B cell (primary cell): Measurements from ENCODE around the gene CACHD1. TPM values are rescaled to one million over a fixed set of nuclear protein-coding genes. Genes with fewer than 3 reads are reported as not detected.

Source experiments
- ATAC-seq: fragments of 200-7000 bp; cut with Tn5 transposase; one replicate; pipeline ENCODE4 v1.10.0; 2021; ENCODE audit warnings: low read depth, mild to moderate bottlenecking, moderate number of reproducible peaks, moderate library complexity
- CTCF ChIA-PET: fragments of 350-600 bp; sonication (Branson Sonifier 250); formaldehyde crosslinking; loops from one replicate; lab custom pipeline; 2021; ENCODE audit warnings: antibody characterized with exemption, inconsistent platforms; lab: Charles Lee
- POLR2A ChIA-PET: fragments of 350-600 bp; sonication (Branson Sonifier 250); formaldehyde crosslinking; loops from one replicate; lab custom pipeline; 2021; ENCODE audit warnings: antibody characterized with exemption; lab: Charles Lee
- DNase-seq: peaks from one replicate; pipeline ENCODE4 v3.0.0; 2013
- H2AFZ ChIP-seq: 2 replicates; pipeline ENCODE4 v1.6.1; 2012; ENCODE audit warnings: mild to moderate bottlenecking, low read depth, low read length; ENCODE audit not compliant: insufficient read depth, poor library complexity, severe bottlenecking
- H3K27ac ChIP-seq, 2 donors: 1 replicate in 1 of 2; 2 replicates in 1 of 2; pipeline ENCODE4 v1.5.1; 2012 to 2013; ENCODE audit warnings: low read length in 2 of 2, mild to moderate bottlenecking in 2 of 2, moderate library complexity in 1 of 2
- H3K27me3 ChIP-seq, 4 experiments: fragments of 200-600 bp in 1 of 4; sonication (generic) in 1 of 4; replicated peaks in 1 of 4; 1 replicate in 2 of 4; 2 replicates in 2 of 4; pipeline versions ENCODE4 v1.6.1 to v1.7.0; 2013 to 2016; ENCODE audit warnings: low read length in 3 of 4, mild to moderate bottlenecking in 2 of 4, mixed read lengths in 1 of 4, moderate library complexity in 1 of 4; ENCODE audit not compliant: insufficient read depth in 4 of 4, control insufficient read depth in 3 of 4; ENCODE audit errors: control extremely low read depth in 1 of 4
- H3K36me3 ChIP-seq, 2 experiments: replicated peaks in 1 of 2; 1 replicate in 1 of 2; 2 replicates in 1 of 2; pipeline versions ENCODE4 v1.6.1 to v1.7.1; 2013; ENCODE audit warnings: low read length in 1 of 2; ENCODE audit not compliant: insufficient read depth in 2 of 2, control insufficient read depth in 1 of 2; ENCODE audit errors: control extremely low read depth in 1 of 2, extremely low read depth in 1 of 2
- H3K4me1 ChIP-seq, 2 donors: fragments of 200-600 bp in 1 of 2; sonication (generic) in 1 of 2; 1 replicate in 1 of 2; 2 replicates in 1 of 2; pipeline versions ENCODE4 v1.5.1 to v1.6.1; 2013 to 2017; ENCODE audit warnings: low read length in 2 of 2; ENCODE audit not compliant: control insufficient read depth in 2 of 2, insufficient read depth in 2 of 2
- H3K4me2 ChIP-seq: replicated peaks from 2 replicates; pipeline ENCODE3; 2012; ENCODE audit warnings: mild to moderate bottlenecking, low read depth, low read length; ENCODE audit not compliant: poor library complexity, severe bottlenecking
- H3K4me3 ChIP-seq, 5 experiments: fragments of 200-600 bp in 1 of 5; sonication (generic) in 1 of 5; 1 replicate in 3 of 5; 2 replicates in 2 of 5; pipeline versions ENCODE4 v1.5.1 to v1.7.0; 2011 to 2016; ENCODE audit warnings: low read length in 4 of 5, mild to moderate bottlenecking in 4 of 5, low read depth in 2 of 5, control low read depth in 1 of 5, moderate library complexity in 1 of 5; ENCODE audit not compliant: insufficient read depth in 1 of 5; ENCODE audit errors: control extremely low read depth in 1 of 5, extremely low read depth in 1 of 5
- H3K79me2 ChIP-seq: fragments of 200-600 bp; sonication (generic); one replicate; pipeline ENCODE4 v1.6.0; 2016; ENCODE audit warnings: low read length; ENCODE audit not compliant: control insufficient read depth, insufficient read depth
- H3K9ac ChIP-seq: fragments of 200-600 bp; sonication (generic); 2 replicates; pipeline ENCODE4 v1.6.1; 2017; ENCODE audit warnings: mild to moderate bottlenecking, low read length, moderate library complexity
- H3K9me3 ChIP-seq, 3 donors: one replicate each; pipeline versions ENCODE4 v1.6.1 to v1.7.1; 2013; ENCODE audit warnings: low read length in 2 of 3; ENCODE audit not compliant: control insufficient read depth in 2 of 3, insufficient read depth in 1 of 3; ENCODE audit errors: control extremely low read depth in 1 of 3
- H4K20me1 ChIP-seq: 2 replicates; pipeline ENCODE4 v1.6.0; 2012; ENCODE audit warnings: mild to moderate bottlenecking, low read length; ENCODE audit not compliant: insufficient read depth, control insufficient read depth, poor library complexity, severe bottlenecking
- H3K27ac Mint-ChIP-seq: one replicate; pipeline ENCODE4 v1.8.0; 2021; ENCODE audit warnings: mixed read lengths
- H3K27me3 Mint-ChIP-seq: one replicate; pipeline ENCODE4 v1.8.0; 2021; ENCODE audit warnings: mixed read lengths
- H3K4me1 Mint-ChIP-seq: one replicate; pipeline ENCODE4 v1.8.0; 2021; ENCODE audit warnings: mixed read lengths
- H3K4me3 Mint-ChIP-seq: one replicate; pipeline ENCODE4 v1.8.0; 2021; ENCODE audit warnings: mixed read lengths
- H3K9me3 Mint-ChIP-seq: one replicate; pipeline ENCODE4 v1.8.0; 2022; ENCODE audit warnings: mixed read lengths; ENCODE audit not compliant: insufficient read depth
- EZH2 ChIP-seq: IDR thresholded peaks from 2 replicates; pipeline ENCODE4 v1.6.1; 2012; ENCODE audit warnings: borderline replicate concordance, low read depth, mild to moderate bottlenecking, moderate library complexity, low read length; ENCODE audit not compliant: insufficient read depth, poor library complexity, severe bottlenecking
- WGBS: methylation state at CpG from one replicate; pipeline ENCODE4 v1.1.5; 2013; ENCODE audit warnings: missing lambda C conversion rate; ENCODE audit not compliant: insufficient coverage; 5-methylcytosine and 5-hydroxymethylcytosine counted together
- intact Hi-C: fragments of 100-400 bp; cut with micrococcal nuclease; formaldehyde crosslinking; loops from one replicate; pipeline ENCODE4 v1.10.0; 2022
- polyA plus RNA-seq: library from polyadenylated mRNA; depleted of rRNA; stranded (reverse); fragments of >200 nt; gene quantifications from 2 replicates; pipeline ENCODE4 v1.2.3, GENCODE V29; 2012
- total RNA-seq, 2 donors: library from RNA; stranded (reverse); fragments of 120-200 nt in 1 of 2; gene quantifications; 1 replicate in 1 of 2; 2 replicates in 1 of 2; pipeline versions ENCODE4 v1.2.3 to v1.2.4, GENCODE V29; 2013 to 2022
- TF ChIP-seq, protein P1 (sequence below): fragments of 200-600 bp; IDR thresholded peaks from one replicate; pipeline ENCODE4 v1.8.0; 2022; ENCODE audit warnings: antibody characterized with exemption, mild to moderate bottlenecking

The CACHD1 gene
- total and polyA plus RNA-seq, 2 donors (not counting 1 experiment from before 2014, with no cell fraction given): not detected

DNA sequence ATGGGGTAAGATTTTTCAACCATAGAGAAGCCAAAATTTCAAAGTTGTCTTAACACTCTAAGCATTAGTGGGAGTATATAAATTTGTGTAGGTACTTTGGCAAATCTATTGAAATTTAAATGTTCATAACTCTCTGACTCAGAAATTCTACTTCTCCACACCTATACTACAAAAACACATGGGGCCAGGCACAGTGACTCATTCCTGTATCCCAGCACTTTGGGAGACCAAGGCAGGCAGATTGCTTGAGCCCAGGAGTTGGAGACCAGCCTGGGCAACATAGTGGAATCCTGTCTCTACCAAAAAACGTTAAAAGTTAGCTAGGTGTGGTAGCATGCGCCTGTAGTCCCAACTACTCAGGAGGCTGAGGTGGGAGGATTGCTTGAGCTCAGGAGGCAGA, 233.7 kb downstream of the CACHD1 start:
- Histone ChIP-seq H3K4me2 (no peak overlapping the region), H4K20me1 (no peaks in the 10 kb centered on the region), H3K27ac (no peak overlapping the region), H3K36me3 (no peaks in the 10 kb centered on the region), H3K27me3 (peaks cover 0 to 8% (median 0%) of the 10 kb centered on the region in 4 experiments), H2AFZ (no peak overlapping the region), H3K4me3 (no peak overlapping the region), H3K9ac (no peak overlapping the region), H3K4me1 (no peaks in the 10 kb centered on the region), H3K79me2 (no peaks in the 10 kb centered on the region), H3K9me3 (no peaks in the 10 kb centered on the region)
- peaks cover 30% of the 10 kb centered on the region for H3K27me3 Mint-ChIP-seq
- no peak for DNase-seq
- H3K27ac Mint-ChIP-seq: no peak overlapping the region
- H3K9me3 Mint-ChIP-seq: peaks cover 2% of the 10 kb centered on the region
- TF ChIP-seq, protein P1, sequence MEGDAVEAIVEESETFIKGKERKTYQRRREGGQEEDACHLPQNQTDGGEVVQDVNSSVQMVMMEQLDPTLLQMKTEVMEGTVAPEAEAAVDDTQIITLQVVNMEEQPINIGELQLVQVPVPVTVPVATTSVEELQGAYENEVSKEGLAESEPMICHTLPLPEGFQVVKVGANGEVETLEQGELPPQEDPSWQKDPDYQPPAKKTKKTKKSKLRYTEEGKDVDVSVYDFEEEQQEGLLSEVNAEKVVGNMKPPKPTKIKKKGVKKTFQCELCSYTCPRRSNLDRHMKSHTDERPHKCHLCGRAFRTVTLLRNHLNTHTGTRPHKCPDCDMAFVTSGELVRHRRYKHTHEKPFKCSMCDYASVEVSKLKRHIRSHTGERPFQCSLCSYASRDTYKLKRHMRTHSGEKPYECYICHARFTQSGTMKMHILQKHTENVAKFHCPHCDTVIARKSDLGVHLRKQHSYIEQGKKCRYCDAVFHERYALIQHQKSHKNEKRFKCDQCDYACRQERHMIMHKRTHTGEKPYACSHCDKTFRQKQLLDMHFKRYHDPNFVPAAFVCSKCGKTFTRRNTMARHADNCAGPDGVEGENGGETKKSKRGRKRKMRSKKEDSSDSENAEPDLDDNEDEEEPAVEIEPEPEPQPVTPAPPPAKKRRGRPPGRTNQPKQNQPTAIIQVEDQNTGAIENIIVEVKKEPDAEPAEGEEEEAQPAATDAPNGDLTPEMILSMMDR: no peak
- no peak for TF ChIP-seq EZH2
- no peak for ATAC-seq
- intact Hi-C loops: no loop called here
- CTCF ChIA-PET: no interaction called here
- no peak overlapping the region for H3K4me3 Mint-ChIP-seq
- POLR2A ChIA-PET: no interaction called here
- WGBS: 100% methylated on average over 1 of the region's 2 CpGs
- no peaks in the 10 kb centered on the region for H3K4me1 Mint-ChIP-seq

- no peaks in the 10 kb centered on the region for H3K36me3 ChIP-seq
- TF ChIP-seq EZH2: no peak
- TF ChIP-seq, protein P1: no peak
- Mint-ChIP-seq H3K4me3 (no peak overlapping the region), H3K4me1 (no peaks in the 10 kb centered on the region), H3K27me3 (peaks cover 23% of the 10 kb centered on the region), H3K9me3 (peaks cover 2% of the 10 kb centered on the region), H3K27ac (no peak overlapping the region)
- no peak overlapping the region for H3K4me2 ChIP-seq
- POLR2A ChIA-PET: no interaction called here
- DNase-seq: no peak
- CTCF ChIA-PET: no interaction called here
- intact Hi-C loops: no loop called here
- H3K27ac ChIP-seq: no peak overlapping the region
- no peak overlapping the region for H3K4me3 ChIP-seq
- WGBS: 88% methylated on average over 1 of the region's 1 CpG
- H2AFZ ChIP-seq: no peak overlapping the region
- no peaks in the 10 kb centered on the region for H3K4me1 ChIP-seq
- no peak for ATAC-seq
- H3K27me3 ChIP-seq: peaks cover 0 to 4% (median 0%) of the 10 kb centered on the region in 4 experiments
- no peaks in the 10 kb centered on the region for H3K79me2 ChIP-seq
- no peaks in the 10 kb centered on the region for H3K9me3 ChIP-seq
- H4K20me1 ChIP-seq: no peaks in the 10 kb centered on the region
- H3K9ac ChIP-seq: no peak overlapping the region
These were observed 235.7 kb downstream of the CACHD1 start for GRCh38 chr1:64705591-64705990.
